ENCODE results near the gene ACSL6. TPM values are rescaled to one million over a fixed set of nuclear protein-coding genes. Genes with fewer than 3 reads are reported as not detected.

Gene ACSL6
- total RNA-seq, 2 experiments from 2014 or later: 3.1 to 3.3 TPM

DNA sequence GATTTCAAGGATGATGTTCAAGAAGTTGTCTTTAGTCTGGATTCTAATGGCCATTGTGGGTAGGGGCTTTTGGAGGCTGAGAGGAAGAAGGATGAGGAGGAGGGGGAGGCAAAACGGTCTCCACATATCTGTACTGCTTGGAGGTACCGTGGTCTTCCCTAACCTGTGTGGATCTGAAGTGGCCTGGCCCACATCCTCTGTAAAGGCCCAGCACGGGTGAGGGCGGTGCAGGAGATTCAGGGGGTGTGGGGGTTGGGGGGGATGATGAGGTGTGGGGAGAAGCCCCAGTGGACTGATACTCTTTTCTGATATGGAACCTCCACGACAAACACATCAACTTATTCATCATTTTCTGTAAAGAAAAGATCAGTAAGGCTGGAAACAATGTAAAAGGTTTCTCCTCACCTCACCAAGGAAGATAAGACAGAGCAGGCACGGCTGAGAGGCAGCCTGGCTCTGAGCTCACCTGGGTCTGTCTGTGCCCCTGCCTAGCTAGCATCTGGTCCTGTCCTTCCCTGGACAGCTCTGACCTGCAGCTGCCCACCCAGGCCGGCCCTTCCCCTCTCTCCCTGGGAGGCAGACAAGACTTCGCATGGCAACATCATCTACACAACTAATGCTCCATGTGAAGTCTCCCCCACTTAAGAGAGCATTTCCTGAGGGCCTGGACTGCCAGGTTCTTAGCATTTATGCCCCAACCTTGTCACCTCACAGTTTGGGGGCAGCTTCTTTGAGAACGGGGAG lies 43.4 kb upstream of the ACSL6 start:
- H3K9me3 Mint-ChIP-seq (ENCODE audit: low read depth): no peaks in the 10 kb centered on the region
- peak; percentile 3 for DNase-seq
- H3K27ac Mint-ChIP-seq: no peak overlapping the region
- peaks cover 27% of the 10 kb centered on the region for H3K4me1 Mint-ChIP-seq
- CTCF ChIA-PET: interaction anchor here (0.6 to 3.6 kb wide), 3 partner anchors 9 to 35 kb away, joined by 3 to 25 read pairs (median 3); no protein-coding TSS in a partner anchor
- no peak for ATAC-seq
- intact Hi-C loops (cut with DNase I, micrococcal nuclease): no loop called here
- H3K36me3 Mint-ChIP-seq (ENCODE audit: low read depth): no peaks in the 10 kb centered on the region
- H3K27me3 Mint-ChIP-seq: peaks cover 2% of the 10 kb centered on the region
- H3K4me3 Mint-ChIP-seq: no peak overlapping the region
- POLR2A ChIA-PET: no interaction called here

DNA sequence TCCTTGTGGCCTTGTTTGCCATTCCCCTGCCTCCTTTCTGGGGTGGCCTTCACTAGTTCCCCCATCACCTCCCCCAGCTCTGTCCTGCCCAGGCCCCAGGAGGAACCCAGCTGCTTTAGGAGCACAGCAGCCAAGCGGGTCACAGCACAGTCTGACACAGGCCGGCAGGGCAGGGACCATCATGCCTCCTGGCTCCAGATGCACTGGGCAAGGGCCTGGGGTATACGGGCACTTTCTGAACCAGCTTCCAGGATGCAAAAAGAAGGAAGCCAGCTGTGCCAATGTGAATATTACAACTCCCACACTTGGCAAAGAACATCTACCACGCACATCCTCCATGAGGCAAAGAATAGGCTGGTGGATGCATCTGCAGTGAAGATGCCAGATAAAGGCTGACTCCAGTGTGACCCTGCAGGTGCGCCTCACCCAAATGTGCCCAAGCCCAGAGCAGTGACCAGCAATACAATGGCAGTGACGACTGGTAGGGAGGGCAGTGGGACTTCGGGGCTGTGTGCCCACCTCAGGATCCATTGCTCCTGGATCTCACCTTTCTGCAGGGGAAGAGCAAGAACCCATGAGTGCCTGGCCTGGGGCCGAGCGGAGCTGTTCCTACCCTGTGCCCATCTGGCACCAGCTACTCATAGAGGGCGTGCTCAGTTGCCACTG lies 42.7 kb upstream of the ACSL6 start:
- POLR2A ChIA-PET: no interaction called here
- no peak overlapping the region for H3K4me3 Mint-ChIP-seq

DNA sequence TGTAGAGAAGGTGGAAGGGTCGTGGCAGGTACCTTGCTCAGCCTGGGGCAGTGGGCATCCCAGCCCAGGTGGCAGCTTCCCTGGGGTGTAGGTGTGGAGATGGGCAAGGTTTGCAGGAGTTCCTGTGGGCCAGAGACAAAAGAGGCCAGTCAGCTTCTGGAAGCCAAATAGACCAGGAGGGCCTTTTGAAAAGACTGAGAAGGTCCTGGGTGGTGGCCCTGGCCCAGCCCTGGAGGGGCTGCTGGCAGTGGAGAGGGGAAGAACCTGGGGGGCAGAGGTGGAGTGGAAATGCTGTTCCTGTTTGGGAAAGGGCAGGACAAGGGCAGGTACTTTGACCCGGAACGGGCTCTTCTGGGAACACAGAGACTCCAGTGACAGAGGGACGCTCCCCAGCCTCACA lies 42.0 kb upstream of the ACSL6 start:
- intact Hi-C loops (cut with DNase I, micrococcal nuclease): no loop called here
- DNase-seq: no peak
- Mint-ChIP-seq H3K27ac (no peak overlapping the region), H3K36me3 (ENCODE audit: low read depth) (no peaks in the 10 kb centered on the region), H3K27me3 (peaks cover 2% of the 10 kb centered on the region), H3K4me3 (no peak overlapping the region), H3K4me1 (peaks cover 18% of the 10 kb centered on the region), H3K9me3 (ENCODE audit: low read depth) (no peaks in the 10 kb centered on the region)
- POLR2A ChIA-PET: no interaction called here
- no peak for ATAC-seq
- CTCF ChIA-PET: interaction anchor here (0.9 to 3.6 kb wide), 3 partner anchors 11 to 88 kb away, joined by 3 to 25 read pairs (median 4); no protein-coding TSS in a partner anchor

More for the DNA sequence above, 42.7 kb upstream of the ACSL6 start:
- Mint-ChIP-seq H3K9me3 (ENCODE audit: low read depth) (no peaks in the 10 kb centered on the region), H3K27ac (no peak overlapping the region), H3K36me3 (ENCODE audit: low read depth) (no peaks in the 10 kb centered on the region), H3K27me3 (peaks cover 2% of the 10 kb centered on the region), H3K4me1 (peaks cover 21% of the 10 kb centered on the region)
- DNase-seq (no peak), ATAC-seq (no peak)
- intact Hi-C loops (cut with DNase I, micrococcal nuclease): no loop called here
- CTCF ChIA-PET: interaction anchor here (0.6 to 3.6 kb wide), 3 partner anchors 10 to 34 kb away, joined by 3 to 25 read pairs (median 4); no protein-coding TSS in a partner anchor

DNA sequence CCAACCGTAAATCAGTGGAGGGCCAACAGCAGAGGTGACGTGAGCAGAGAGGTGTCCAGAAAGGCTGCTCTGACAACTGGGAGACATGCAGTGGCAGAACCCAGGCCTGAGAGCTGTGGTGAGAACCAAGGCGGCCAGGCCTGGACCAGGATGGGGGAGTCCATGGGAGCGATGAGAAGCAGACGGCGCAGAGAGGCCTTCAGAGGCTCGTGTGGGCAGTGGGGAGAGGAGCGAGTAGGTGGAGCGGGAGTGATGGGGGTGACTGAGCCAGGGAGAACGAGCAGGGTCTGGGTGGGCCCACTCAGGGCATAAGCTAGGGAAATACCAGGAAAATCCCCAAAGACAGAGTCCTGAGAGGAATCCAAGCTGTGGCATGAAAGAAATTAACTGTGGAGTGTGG lies 41.1 kb upstream of the ACSL6 start:
- H3K27me3 Mint-ChIP-seq: peaks cover 2% of the 10 kb centered on the region
- peaks cover 13% of the 10 kb centered on the region for H3K4me1 Mint-ChIP-seq
- ATAC-seq (no peak), DNase-seq (no peak)
- CTCF ChIA-PET: interaction anchor here (0.5 to 3.6 kb wide), 3 partner anchors 12 to 364 kb away, joined by 3 to 25 read pairs (median 3); no protein-coding TSS in a partner anchor
- intact Hi-C loops (cut with DNase I, micrococcal nuclease): no loop called here
- no peaks in the 10 kb centered on the region for H3K9me3 Mint-ChIP-seq (ENCODE audit: low read depth)
- no peak overlapping the region for H3K27ac Mint-ChIP-seq
- H3K4me3 Mint-ChIP-seq: no peak overlapping the region
- H3K36me3 Mint-ChIP-seq (ENCODE audit: low read depth): no peaks in the 10 kb centered on the region
- POLR2A ChIA-PET: interaction anchor here (0.6 kb wide), 1 partner anchor 48 kb away, joined by 3 read pairs; no protein-coding TSS in a partner anchor

DNA sequence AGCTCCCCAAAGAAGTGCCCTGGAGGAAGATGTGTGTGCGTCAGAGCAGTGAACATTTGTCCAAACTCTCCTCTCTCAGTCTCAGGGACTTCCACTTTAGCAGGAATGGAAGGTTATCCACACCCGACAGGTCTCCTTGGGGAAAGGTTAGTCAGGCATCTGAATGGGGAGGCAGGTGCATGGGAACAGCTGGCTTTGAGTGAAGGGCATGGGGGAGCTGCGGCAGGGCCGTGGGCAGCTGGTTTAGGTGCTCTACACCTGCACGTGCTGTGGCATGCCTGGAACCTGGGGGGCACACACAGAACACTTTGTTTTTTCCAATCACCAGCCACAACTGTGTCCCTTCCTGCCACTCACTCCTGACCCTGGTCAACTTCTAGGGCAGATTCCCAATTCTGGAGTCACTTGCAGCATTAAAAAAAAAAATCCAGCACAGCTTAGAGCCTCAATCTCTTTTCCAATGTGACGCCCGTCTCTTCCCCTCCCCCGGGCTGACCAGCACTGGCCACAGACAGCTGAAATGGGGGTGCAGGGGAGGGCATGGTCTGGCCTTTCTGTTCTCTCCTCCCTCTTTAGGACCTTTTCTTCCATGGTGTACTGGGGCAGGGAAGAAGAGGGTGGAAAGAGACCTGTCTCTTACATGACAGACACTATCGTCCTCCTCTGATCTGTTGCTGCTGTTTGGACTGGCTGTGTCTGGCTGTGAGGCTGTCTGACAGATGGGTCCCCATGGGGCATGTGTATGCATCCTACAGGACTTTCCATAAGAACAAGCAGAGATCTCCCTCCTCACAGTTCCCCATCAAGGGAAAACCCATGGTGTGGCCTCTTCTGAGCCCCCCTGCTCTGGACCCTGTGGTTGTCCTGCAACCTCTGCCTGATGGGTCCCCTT lies 39.4 kb upstream of the ACSL6 start:
- DNase-seq (no peak), ATAC-seq (no peak)
- Mint-ChIP-seq H3K9me3 (ENCODE audit: low read depth) (no peaks in the 10 kb centered on the region), H3K27ac (no peak overlapping the region), H3K4me1 (peaks cover 4% of the 10 kb centered on the region), H3K36me3 (ENCODE audit: low read depth) (no peaks in the 10 kb centered on the region), H3K27me3 (no peaks in the 10 kb centered on the region), H3K4me3 (no peak overlapping the region)
- ChIA-PET POLR2A (no interaction called here), CTCF (interaction anchor here (0.7 to 1.3 kb wide), 4 partner anchors 12 to 43 kb away, joined by 3 to 5 read pairs (median 4); no protein-coding TSS in a partner anchor)
- intact Hi-C loops (cut with DNase I, micrococcal nuclease): no loop called here

DNA sequence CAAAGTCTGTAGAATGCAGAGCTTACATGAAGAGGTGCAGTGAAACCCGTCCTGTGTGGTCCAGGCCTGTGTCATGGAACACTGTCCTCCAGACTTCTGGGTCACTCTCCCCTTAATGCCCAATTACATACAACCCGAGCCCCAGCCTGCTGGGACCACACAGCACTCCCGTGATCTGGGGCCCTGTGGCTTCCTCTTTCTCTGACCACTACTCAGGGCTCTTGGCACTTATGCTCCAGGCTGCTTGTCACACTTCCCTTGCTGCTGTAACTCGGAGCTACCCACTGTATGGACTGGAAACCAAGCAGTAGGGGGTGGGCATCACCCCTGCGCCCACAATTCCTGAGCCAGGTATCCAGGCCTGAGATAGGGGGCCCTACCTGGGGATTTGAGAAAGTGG lies 38.7 kb upstream of the ACSL6 start:
- intact Hi-C loops (cut with DNase I, micrococcal nuclease): no loop called here
- Mint-ChIP-seq H3K27me3 (no peaks in the 10 kb centered on the region), H3K4me3 (no peak overlapping the region), H3K27ac (no peak overlapping the region), H3K36me3 (ENCODE audit: low read depth) (no peaks in the 10 kb centered on the region), H3K4me1 (no peaks in the 10 kb centered on the region), H3K9me3 (ENCODE audit: low read depth) (no peaks in the 10 kb centered on the region)
- ATAC-seq: no peak
- POLR2A ChIA-PET: no interaction called here
- CTCF ChIA-PET: interaction anchor here (0.7 to 1.3 kb wide), 3 partner anchors 13 to 39 kb away, joined by 3 to 4 read pairs (median 3); no protein-coding TSS in a partner anchor
- no peak for DNase-seq

DNA sequence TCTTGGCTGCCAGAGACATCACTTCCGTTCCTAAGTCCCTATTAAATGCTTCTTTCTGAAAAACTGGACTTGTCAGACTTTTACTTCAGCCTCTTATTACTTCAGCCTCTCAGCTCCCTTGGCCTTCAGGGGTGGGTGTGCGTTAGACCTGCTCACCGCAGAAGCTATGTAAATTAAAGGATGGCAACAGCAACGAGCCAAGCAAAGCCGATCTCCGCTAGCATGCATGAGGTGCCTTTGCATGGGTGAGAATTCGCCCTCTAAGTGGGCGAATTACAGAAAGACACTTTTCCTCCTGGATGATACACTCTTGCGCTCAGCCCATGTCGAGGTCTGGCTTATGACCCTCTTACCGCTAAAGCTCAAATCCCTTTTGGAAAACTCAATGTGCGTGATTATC lies 38.1 kb upstream of the ACSL6 start:
- intact Hi-C loops (cut with DNase I, micrococcal nuclease): no loop called here
- Mint-ChIP-seq H3K4me3 (no peak overlapping the region), H3K36me3 (ENCODE audit: low read depth) (no peaks in the 10 kb centered on the region), H3K27ac (no peak overlapping the region), H3K9me3 (ENCODE audit: low read depth) (no peaks in the 10 kb centered on the region), H3K4me1 (no peaks in the 10 kb centered on the region), H3K27me3 (no peaks in the 10 kb centered on the region)
- ChIA-PET CTCF (interaction anchor here (0.8 to 1.8 kb wide), 3 partner anchors 14 to 193 kb away, joined by 3 to 6 read pairs (median 4); no protein-coding TSS in a partner anchor), POLR2A (no interaction called here)
- ATAC-seq (no peak), DNase-seq (no peak)

DNA sequence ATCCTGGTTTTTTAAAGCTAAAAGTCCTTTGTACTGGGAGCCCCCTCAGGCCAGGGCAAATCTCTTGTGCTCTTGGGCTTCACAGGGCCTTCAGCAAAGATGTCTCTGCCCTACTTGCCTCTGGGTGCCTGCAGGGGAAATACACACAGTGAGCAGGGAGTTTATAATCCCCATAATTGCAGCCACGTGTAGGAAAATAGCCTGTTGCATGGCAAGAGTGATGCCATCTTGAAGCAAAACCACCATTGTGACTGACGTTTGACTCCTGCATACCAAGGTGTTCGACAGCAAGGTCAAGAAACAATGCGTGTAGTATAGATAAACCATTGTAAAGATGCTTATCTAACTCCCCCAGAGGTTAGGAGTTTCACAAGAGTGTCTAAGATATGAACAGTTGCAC lies 37.6 kb upstream of the ACSL6 start:
- Mint-ChIP-seq H3K4me1 (no peaks in the 10 kb centered on the region), H3K4me3 (no peak overlapping the region), H3K36me3 (ENCODE audit: low read depth) (no peaks in the 10 kb centered on the region), H3K27me3 (peaks cover 3% of the 10 kb centered on the region), H3K27ac (no peak overlapping the region), H3K9me3 (ENCODE audit: low read depth) (no peaks in the 10 kb centered on the region)
- DNase-seq: no peak
- ChIA-PET POLR2A (no interaction called here), CTCF (interaction anchor here (0.8 to 1.8 kb wide), 2 partner anchors 14 to 193 kb away, joined by 3 to 6 read pairs; no protein-coding TSS in a partner anchor)
- intact Hi-C loops (cut with DNase I, micrococcal nuclease): no loop called here
- ATAC-seq: no peak

DNA sequence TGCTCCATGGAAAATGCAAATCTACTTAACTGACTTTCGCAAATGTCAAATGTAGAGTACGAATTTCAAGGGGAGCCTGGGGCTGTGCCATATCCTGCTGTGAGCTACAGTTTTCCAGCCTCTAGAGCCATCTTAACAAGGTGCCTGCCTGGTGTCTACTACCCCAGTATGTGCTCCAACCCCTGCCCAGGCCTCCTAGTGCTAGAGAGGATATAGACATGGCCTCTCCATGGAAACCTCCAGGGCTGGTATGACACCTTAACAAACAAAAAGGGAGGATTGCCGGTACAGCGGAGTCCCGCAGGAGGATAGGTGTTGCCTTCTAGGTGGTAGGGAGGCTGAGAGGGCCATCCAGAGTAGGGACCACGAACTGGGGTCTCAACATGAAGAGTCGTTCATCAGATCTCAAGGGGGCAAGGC lies 35.4 kb upstream of the ACSL6 start:
- no peaks in the 10 kb centered on the region for H3K9me3 Mint-ChIP-seq (ENCODE audit: low read depth)
- no peak overlapping the region for H3K27ac Mint-ChIP-seq
- POLR2A ChIA-PET: no interaction called here
- CTCF ChIA-PET: no interaction called here
- intact Hi-C loops (cut with DNase I, micrococcal nuclease): no loop called here
- H3K36me3 Mint-ChIP-seq (ENCODE audit: low read depth): no peaks in the 10 kb centered on the region
- H3K27me3 Mint-ChIP-seq: peaks cover 8% of the 10 kb centered on the region
- DNase-seq (no peak), ATAC-seq (no peak)
- no peak overlapping the region for H3K4me3 Mint-ChIP-seq
- H3K4me1 Mint-ChIP-seq: no peaks in the 10 kb centered on the region

DNA sequence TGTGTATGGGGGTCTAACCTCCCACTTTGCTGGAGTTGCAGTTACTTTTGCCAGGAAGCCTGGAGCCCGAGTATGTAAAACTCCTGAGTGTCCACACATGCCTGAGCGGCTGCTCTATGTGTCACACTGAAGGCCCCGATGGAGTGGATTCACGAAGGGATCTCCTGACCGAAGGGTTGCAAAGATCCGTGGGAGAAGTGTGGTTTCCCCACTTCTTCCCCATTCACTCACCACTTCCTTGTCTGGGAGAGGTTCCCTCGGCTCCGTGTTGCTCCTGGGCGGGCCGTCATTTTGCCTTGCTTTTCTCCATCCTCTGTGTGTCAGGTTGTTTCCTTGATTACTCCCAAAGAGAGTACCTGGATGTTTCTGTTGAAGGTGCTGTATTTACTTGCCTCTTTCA lies 32.7 kb upstream of the ACSL6 start:
- CTCF ChIA-PET: no interaction called here
- POLR2A ChIA-PET: interaction anchor here (0.6 to 0.7 kb wide), 2 partner anchors 436 to 537 kb away, joined by 3 read pairs; no protein-coding TSS in a partner anchor
- no peak for DNase-seq
- ATAC-seq: no peak
- peaks cover 22% of the 10 kb centered on the region for H3K27me3 Mint-ChIP-seq
- no peak overlapping the region for H3K27ac Mint-ChIP-seq
- no peaks in the 10 kb centered on the region for H3K4me1 Mint-ChIP-seq
- no peaks in the 10 kb centered on the region for H3K9me3 Mint-ChIP-seq (ENCODE audit: low read depth)
- no peaks in the 10 kb centered on the region for H3K36me3 Mint-ChIP-seq (ENCODE audit: low read depth)
- intact Hi-C loops (cut with DNase I, micrococcal nuclease): no loop called here
- no peak overlapping the region for H3K4me3 Mint-ChIP-seq

DNA sequence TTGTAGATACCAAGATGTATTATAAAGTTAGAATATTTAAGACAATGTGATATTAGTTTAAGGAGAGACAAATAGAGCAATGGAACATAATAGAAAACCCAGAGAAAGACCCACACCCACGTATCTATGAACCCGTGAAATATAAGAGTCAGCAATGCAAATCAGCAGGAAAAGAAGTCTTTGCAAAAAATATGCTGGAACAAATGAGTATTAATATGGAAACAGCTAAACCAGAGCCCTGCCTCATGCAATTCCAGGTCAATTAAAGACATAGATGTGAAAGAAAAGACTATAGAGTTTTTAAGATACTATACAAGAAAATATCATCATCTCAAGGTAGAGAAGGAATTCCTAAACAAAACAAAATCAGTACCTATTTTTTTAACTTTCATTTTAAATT lies 25.9 kb upstream of the ACSL6 start:
- ChIA-PET POLR2A (no interaction called here), CTCF (no interaction called here)
- ATAC-seq: no peak
- Mint-ChIP-seq H3K36me3 (ENCODE audit: low read depth) (no peaks in the 10 kb centered on the region), H3K4me1 (peaks cover 9% of the 10 kb centered on the region), H3K27ac (no peak overlapping the region), H3K27me3 (peaks cover 26% of the 10 kb centered on the region), H3K9me3 (ENCODE audit: low read depth) (peaks cover 12% of the 10 kb centered on the region), H3K4me3 (no peak overlapping the region)
- no peak for DNase-seq
- intact Hi-C loops (cut with DNase I, micrococcal nuclease): no loop called here

Measured in activated CD4-positive, alpha-beta T cell treated with anti-CD3 and anti-CD28 coated beads for 36 hours (primary cell).